ENCODE measurements around the gene TRIO.

The TRIO gene

GRCh38 chr5:14316471-14316870 is 173.3 kb downstream of the TRIO start:
- no peak for DNase-seq

GRCh38 chr5:14319102-14319501 is 176.0 kb downstream of the TRIO start:
- no peak for DNase-seq

DNA sequence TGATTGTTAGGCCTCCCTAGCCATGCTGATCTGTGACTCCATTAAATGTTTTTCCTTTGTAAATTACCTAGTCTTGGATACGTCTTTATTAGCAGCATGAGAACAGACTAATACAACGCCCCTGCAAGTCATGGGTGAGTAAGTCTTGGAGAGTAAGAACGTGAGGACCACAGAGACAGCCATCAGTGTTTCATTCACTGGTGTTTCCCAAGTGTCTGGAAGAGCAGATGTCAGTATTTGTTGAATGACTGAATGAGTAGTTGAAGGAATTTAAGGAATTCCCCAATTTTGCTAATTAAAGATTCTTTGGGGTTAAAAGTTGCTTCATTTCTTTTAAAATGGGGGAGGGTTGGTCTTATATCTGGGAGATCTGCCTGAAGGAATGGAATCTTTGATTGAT is 178.8 kb downstream of the TRIO start:
- no peak for DNase-seq

DNA sequence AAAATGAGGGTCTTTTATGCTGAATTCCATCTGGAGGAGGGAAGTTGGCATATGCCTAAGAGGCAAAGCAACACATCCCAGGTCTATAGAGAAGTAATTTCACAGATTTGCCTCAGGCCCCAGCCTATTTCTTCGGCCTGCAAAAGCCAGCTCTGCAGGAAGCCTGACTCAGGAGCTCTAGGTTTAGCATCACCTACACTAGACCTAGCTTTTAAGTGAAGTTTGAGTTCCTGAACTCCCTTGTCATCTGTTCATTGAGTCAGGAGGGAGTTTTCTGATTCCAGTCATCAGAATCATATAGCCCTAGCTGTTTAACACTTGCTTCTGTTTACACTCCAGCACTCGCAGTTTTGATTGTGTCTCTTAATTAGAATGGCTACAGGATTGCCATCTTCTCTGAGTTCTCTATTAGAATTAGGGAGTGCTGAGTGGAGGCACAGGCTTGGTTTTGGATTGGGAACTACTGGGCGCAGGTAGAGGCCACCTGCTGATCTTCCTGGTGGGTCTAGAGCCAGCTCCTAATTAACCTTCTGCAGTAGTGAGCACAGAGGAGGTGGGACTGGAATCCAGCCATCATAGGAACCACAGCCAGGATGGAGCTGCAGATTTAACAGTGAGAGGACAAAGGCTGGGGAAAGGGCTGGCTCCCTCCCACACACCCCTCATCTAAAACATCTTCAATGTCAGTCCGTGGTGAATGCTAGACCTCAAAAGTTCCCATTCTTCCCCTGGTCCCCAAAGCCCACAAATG is 179.5 kb downstream of the TRIO start:
- DNase-seq, result no peak

DNA sequence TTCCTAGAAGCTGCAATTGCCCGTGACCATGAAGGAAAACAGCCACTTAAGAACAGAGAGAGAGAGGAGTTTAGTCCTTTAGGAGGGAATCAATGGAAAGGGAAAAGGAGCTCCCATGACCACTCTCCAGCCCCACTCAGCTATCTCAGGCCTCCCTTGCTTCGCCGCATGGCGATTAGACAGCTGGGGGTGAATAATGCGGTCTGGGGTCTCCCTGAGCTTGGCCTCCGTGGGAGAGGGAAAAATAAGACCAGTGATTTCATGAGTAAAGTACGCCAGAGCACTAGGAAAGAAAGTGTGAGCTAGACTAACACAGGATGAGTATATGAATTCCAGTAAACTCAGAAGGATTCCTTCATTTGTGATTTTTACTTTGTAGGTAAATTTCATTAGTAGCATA is 180.3 kb downstream of the TRIO start:
- DNase-seq, result no peak

- DNase-seq, result no peak
Observed at GRCh38 chr5:14325369-14325768, 182.2 kb downstream of the TRIO start.

DNA sequence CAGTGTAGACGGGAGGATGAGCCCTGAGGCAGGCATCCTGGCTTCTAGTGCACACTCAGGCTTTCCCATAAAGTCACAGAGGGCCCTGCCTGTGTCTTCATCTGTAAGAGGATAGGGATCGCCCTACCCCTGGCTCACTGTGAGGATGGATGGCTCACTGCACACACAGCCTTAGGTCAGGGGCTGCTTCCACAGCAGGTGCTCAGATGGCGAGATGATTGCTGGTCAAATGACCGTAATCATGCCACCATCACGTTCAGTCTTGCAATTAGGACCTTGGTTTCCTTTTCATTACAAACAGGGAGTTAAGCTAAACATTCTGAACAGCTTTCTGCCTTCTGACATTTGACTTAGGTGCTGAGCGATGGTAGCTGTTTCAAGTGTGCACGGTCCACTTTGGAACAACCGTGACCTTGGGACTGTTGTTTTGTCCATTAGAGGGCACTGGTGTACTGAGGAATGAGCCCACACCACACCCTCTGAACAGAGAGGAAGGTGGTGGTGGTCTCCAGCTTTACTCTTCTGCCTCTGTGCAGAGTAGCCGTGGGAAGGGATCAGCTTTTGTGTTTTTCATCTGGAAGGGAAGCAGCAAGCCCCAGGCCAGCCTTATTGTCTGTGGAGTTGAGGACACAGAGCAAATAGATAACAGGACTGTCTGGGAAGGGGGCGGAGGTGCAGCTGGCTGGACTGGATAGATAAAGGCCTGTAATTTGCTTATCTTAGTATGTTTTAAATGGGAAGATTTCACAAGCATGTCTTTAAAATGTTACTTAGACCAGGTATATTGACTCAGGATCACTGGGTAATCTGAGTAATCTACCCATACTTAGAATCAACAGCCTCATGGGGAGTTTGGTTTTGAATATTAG is 183.1 kb downstream of the TRIO start:
- DNase-seq, result peak in 1 of 58 donors; percentile 13

GRCh38 chr5:14327624-14328023 is 184.5 kb downstream of the TRIO start:
- no peak for DNase-seq

DNA sequence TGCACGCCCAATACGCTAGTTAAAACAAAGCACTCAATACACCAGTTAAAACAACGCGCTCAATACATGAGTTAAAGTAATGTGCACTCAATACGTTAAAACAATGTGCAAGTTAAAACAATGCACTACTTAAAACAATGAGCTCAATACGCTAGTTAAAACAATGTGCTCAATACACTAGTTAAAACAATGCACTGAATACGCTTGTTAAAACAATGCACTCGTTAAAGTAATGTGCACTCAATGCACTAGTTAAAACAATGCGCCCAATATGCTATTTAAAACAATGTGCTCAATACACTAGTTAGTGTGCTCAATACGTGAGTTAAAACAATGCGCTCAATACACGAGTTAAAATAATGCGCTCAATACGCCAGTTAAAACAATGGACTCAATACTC is 185.0 kb downstream of the TRIO start:
- DNase-seq, result no peak

GRCh38 chr5:14330291-14330690 is 187.1 kb downstream of the TRIO start:
- no peak for DNase-seq

GRCh38 chr5:14330729-14331385 is 187.7 kb downstream of the TRIO start:
- no peak for DNase-seq

- no peak for DNase-seq
Observed at GRCh38 chr5:14331386-14331781, 188.2 kb downstream of the TRIO start.

GRCh38 chr5:14332038-14332631 is 189.0 kb downstream of the TRIO start:
- no peak for DNase-seq

DNA sequence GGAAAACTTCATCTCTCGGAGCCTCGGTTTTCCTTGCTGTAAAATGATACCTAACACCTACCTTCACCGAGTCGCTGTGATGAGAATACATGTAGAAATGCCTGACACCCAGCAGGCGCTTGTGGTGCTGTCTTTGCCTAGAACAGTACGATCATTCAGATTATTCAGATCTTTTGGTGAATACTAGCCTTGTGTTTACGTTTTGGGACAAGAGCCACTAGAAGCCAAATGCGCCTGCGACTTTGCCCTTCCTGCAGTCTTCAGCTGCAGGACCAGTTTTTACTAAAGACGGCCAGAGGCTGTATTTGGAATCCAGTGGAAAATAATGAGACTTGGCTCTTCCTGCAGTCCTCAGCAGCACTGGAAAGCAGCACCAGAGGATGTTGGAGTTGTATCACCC is 189.6 kb downstream of the TRIO start:
- peak in 20 of 58 donors; percentile 16 to 66 (median 30) for DNase-seq

GRCh38 chr5:14337593-14337992 is 194.5 kb downstream of the TRIO start:
- DNase-seq, result no peak

- peak in 19 of 58 donors; percentile 6 to 59 (median 24) for DNase-seq
Observed at GRCh38 chr5:14339468-14339867, 196.3 kb downstream of the TRIO start.

DNA sequence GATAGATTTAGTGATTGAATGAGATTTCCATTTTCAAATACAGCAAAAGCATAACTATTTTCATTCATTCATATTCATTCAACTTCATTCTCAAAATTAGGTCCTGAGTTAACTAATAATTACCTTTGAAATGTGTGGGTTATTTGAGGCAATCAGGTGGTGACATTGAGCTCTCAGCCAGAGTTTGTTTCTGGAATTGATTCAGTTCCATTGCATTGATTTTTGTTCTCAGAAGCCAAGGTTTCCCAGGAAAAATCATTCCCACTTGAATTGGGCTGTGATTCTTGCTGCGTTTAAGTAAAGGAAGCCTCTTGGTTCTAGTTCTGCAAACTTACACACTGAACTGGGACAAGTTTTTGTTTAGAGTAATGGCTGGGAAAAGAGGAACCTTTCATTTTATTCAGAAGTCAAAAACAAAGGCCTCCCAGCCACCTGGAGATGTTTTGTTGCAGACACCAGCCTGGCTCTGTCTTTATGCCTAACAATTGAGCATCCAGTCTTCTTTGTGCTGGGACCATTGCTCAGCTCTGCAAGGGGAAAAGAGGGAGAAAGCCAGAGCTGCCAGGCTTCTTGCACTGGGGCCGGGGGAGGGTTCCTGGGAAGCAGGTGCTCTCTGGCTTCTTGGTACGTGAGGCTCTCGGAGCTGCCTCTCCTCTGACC is 198.6 kb downstream of the TRIO start:
- no peak for DNase-seq

- DNase-seq, result no peak
Observed at GRCh38 chr5:14342306-14342705, 199.2 kb downstream of the TRIO start.

DNA sequence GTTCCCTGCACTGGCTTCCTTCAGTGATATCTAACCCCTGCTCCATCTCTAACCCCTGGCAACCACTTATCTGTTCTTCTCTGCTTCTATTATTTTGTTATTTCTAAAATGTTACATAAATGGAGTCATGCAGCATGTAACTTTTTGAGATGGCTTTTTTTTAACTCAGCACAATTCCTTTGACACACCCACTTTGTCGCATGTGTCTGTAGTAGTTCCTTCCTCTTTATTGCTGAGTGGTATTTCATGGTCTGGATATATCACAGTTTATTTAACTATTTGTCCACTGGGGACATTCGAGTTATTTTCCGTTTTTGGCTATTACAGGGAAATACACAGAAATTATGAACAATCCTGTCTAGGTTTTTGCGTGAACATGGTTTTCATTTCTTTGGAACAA is 200.2 kb downstream of the TRIO start:
- DNase-seq, result no peak

DNA sequence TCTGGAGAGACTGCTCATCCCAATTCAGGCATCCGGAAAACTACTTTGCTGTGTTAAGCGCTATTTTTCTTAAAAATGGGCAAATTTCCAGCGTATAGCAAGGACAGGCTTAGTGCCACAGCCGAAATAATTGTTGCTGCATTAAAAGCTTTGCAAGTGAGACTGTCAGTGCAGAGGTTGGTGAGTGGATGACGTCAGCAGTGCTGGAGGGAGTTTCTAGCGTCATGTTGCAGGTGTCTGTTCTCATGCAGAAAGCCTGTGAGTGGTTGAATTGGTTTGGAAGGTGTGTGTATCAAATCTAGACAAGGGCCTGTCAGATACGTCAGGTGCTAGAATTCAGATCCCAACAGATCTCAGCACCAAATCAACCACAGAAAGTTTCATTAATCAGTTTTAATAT is 204.4 kb downstream of the TRIO start:
- peak in 1 of 58 donors; percentile 27 for DNase-seq

DNA sequence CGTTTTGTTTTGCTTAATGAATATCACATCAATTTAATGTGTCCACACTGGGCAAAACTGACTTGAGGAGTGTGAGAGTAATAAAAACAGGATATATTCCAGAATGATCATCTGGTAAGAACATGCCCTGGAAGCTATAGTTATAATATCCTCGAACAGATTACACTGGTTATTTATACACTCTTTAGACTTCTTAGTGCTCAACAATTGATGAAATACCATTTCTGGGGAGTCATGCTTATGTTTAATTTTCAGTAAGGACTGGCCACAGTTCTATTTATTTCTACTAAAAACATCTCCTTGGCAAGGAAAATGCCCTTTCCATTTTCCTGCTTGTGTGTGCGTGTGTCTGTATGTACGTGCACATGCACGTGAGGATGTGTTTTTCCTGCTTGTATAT is 205.0 kb downstream of the TRIO start:
- DNase-seq, result no peak
